Stimulated activated CD4-positive, alpha-beta T cell treated with anti-CD3 and anti-CD28 coated beads, Interleukin-1b, Interleukin-23, amount 100 ng/mL, for 1 hour (primary cell): ENCODE results near the gene RALGDS.

Source experiments
- DNase-seq, 2 donors: peaks; one replicate each; pipeline ENCODE4 v3.0.0-alpha.2; 2020; ENCODE audit warnings: low read depth in 2 of 2

The RALGDS gene

DNA sequence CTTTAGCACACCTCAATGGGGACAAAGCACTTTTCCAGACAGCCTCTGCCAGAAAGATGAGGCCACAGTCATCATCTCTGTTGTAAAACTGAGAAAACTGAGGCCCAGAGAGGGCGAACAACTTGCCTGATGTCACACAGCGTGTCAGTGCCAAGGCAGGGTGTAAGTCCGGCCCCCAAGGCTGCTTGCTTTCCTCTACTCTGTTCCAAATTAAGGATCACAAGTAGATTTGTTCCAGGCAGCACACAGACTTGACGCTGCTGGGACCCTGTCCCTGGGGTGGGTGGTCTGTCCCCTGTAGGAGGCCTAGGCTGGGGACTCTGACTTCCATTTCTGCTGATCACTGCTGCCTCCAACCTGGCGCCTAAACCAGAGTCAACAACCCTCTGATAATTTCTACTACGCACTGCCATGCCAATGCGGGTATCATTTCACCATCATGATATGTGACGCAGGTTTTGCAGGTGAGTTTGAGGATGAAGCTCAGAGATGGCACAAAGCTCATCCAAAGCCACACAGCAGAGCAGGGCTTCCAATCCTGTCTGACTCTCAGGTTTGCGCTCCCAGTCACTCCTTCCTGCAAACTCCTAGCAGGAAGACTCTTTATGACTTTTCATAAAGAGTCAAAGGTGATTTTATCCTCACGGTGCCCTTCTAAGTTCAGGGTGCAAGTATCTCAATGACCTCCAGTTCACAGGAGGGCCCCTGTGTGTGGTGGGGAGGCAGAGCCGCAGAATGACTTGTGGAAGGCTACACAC, 13.5 kb upstream of the RALGDS start:
- no peak for DNase-seq

DNA sequence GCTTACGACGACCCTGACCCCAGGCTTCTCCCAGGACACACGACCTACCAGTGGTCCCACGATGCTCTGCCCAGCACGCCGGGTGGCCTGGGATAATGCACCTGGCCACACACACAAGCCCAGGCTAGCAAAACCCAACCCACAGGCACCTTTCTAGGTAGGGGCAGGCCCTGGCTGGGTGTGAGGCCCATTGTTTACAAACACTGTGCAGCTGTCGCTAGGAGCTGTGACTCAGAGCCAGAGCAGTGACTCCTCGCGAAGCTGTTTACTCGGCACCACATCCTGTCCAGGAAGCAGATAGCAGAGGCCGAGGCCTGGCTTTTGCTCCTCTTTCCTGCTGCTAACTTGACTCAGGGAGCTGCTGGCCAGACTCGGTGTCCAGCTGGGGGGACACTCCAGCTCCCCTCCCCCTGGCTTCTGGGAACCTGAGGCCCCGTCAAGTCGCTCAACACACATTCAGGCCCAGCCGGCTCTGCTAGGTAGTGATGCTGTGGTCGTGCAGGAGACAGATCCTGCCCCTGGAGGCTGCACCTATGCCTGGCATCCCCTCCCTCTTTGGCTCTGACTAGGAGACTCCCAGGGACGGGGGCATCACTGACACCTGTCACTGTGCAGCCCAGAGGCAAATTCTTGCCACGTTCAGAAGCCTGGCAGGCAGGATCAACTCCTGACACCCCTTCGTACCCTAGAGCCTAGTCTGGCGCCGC, 12.8 kb upstream of the RALGDS start:
- DNase-seq = peak; percentile 41 to 78

DNA sequence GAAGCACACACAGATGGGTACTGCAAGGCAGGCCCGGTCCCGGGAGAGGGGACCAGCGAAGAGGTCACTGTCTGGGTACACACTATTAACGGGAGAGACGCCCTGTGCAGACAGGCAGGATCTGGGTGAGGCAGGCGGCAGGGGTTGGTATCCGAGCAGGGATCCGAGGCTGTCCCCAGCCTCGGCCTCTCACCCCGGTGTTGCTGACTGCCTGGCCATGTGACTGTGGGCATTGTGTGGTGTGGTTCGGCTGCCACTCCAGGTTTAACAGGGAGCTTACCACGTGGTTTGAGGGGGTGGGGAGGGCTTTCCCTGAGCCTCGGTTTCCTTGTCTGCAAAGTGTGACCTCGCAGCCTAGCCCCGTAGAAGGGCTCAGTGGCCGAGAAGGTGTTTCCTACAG, 11.1 kb upstream of the RALGDS start:
- DNase-seq = no peak

DNA sequence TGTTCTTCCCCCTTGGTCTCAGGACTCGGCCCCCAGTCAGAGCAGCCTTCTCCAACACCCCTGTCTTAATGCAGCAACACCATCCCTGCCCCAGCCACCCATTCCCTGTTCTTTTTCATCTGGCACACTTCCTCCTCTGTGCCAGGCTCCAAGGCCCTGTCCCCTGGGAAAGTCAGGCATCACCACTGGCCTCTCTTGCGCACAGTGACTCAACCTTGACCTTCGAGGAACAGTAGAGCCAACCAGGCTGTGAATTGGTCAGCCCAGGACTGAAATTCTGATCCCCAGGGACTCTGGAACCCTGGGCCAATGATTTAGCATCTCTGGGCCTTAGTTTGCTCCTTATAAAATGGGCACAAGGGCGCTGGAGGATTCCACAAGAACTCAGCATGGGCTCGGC, 10.5 kb upstream of the RALGDS start:
- no peak for DNase-seq

DNA sequence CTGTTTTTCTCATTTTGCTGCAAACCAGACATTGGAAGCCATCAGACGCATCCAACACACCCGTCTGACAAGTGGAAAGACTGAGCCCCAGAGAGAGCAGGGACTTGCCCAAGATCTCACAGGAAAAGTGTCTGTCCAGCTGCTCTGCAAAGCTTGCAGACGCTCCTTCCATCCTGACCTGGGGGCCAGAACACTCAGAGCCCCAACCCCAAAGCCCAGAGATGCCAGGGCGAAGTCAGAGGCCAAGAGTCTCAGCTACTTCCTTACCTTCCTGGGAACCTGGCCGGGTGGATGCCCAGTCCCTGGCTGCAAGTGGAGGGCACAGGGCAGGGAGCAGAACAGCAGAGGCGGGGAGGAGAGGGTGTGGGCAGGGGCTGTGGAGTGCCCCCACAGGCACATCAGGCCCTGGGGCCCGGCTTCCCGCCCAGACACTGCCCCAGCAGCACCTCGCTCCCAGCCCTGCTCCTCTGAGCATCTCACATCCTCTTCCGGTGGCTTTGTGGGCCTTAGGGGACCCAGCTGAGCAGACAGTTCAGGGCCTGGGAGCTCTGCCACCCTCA, 9.7 kb upstream of the RALGDS start:
- no peak for DNase-seq

DNA sequence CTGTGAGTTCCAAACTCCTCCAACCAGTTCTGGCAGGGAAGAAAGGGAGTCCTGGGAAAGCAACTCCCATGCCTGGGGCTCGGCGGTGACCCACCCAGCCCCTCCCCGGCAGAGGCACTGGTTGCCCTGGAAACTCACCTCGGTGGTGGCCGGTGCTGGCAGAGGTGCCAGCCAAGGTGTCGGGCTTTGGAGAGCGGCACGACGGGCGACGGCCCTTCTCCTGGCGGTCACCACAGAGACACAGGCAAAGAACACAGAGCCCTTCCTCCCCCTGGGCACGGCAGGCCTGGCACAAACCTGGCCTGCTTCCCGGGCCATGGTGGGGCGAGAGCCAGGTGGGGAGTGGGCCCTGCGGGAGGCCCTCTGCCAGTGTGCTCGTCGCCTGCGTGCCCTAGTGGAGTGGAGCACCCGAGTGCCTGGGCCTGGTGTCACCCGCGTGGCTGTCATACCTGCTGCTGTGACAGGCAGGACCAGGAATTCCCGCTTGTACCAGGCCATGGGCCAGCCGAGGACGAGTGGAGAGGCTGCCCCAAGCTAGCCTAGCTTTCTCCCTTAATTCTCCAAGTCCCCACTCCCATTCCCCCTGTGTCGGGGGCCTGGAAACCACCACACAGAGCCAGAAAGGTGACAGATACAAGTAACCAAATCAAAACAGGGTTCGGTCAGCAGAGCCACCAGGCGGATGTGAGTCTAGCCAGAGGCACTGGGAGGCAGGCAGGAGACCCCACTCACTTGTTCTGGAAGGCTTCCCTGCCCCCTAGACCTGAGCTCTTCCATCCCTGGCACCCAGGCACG, 8.2 kb upstream of the RALGDS start:
- DNase-seq = no peak

DNA sequence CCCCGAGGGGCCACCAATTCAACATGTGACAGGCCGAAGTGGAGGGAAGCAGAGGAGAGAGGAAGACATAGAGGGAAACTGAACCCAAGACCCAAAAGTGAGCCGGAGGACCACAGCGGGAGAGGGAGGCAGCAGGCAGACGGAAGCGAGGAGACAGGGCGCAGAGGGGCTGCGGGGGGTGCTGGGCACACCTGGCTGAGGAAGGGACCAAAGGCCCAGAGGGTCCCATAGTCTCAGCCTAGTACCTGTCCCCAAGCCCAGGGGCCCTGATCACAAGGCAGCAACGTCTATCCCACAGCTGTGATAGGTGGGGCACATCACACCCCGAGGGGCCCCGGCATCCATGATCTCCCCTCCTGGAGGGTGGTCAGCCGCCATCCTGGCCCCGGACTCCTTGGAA, 7.1 kb upstream of the RALGDS start:
- no peak for DNase-seq

DNA sequence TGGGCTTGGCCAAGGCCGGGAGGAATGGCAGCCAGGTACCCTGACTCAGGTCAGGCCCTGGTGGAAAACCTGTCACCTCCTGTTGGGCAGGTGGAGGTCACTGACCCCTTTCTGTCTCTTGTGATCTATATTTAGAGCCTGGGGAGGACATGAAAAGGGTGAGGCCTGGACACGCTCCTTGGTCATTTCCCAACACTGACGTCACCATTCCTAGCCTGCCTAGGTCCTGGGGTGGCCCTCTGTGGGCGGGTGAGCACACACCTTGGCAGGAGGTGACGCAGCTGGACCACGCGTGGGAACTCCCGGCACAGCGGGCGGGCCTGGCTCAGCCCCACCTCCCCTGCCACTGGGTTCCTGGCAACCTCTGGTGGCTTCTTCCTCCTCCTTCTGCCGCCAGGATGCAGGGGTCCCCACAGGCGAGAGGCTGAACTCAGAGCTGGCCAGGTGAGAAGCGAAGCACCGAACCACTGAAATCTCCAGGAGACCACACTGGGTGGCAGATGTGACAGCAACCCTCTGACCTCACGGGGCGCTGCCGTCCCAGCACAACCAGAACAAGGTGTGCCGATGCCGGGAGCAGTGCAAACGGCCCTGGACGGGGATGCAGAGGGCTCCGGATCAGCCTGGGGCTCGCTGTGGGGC, 6.4 kb upstream of the RALGDS start:
- no peak for DNase-seq

DNA sequence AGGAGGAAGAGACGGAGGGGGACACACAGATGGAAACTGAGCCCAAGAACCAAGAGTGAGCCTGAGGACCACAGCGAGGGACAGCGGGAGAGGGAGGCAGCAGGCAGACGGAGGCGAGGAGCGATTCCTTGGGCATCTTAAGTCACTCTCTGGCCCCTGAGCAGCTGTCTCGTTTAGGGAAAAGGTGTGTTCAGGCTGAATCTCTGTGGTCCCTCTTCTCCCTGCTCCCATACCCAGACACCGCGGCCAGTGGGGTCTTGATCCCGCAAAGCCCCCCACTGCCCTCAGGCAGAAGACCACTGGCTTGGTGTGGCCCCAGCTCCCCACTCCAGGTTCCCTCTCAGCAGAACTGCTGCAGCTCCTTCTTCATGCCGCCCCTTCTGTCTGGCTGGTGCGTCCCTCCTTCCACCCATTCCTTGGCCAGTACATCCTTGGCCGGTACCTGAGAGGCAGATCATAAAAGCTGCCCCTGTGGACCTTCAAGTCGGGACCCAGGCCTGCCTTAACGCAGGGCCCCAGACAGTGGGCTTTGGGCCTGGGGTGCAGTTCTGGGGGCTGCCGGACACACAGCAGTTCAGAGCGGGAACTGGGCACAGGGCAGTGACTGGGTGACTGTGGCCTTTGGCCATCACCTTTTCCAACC, 5.8 kb upstream of the RALGDS start:
- DNase-seq = no peak

DNA sequence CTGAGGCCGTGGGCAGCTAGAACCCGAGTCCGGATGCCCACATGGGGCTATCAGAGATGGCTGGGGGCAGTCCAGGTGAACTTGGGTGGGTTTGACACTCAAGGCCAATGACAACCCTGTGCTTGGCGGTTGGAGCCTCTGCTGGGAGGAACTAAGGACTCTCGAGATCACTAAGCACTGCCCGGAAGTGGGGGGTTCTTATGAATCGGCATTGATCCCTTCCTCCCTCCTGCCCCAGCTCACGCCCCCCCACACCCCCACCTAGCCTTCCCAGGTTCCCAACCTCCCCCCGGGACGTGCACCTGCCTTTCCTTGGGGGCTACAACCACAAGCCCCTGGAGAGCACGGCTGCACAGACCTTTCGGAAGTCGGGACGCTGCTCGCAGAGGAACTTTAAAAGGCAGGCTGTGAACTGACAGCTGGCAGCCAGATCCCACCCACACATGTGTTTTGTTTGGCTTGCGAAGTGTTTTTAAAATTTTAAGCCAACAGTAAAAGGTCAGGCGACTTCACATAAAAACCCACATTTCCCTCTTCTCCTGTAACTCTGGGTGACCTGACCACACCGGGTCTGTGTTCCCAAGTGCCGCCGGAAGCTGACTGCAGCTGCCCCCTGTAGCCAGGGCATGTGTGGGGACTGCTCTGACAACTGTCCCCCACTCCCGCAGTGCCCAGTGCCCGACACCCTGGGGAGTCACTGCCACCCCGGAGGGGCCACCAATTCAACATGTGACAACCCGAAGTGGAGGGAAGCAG, 5.1 kb upstream of the RALGDS start:
- no peak for DNase-seq

DNA sequence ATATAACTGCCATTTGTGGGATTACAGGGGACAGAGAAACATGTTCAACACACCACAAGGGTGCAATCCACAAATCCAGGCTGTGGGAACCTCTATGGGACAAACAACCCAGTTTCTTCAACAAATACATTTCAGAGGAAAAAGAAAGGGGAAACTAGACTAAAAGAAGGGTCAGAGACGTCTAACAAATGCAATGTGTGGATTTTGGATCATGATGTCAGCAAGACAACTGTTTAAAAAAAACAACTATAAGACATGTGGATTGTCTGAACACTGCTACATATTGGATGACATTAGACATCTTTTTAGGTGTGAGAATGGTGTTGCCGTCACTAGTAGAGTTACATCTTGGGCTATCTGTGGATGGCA, 3.9 kb upstream of the RALGDS start:
- no peak for DNase-seq

DNA sequence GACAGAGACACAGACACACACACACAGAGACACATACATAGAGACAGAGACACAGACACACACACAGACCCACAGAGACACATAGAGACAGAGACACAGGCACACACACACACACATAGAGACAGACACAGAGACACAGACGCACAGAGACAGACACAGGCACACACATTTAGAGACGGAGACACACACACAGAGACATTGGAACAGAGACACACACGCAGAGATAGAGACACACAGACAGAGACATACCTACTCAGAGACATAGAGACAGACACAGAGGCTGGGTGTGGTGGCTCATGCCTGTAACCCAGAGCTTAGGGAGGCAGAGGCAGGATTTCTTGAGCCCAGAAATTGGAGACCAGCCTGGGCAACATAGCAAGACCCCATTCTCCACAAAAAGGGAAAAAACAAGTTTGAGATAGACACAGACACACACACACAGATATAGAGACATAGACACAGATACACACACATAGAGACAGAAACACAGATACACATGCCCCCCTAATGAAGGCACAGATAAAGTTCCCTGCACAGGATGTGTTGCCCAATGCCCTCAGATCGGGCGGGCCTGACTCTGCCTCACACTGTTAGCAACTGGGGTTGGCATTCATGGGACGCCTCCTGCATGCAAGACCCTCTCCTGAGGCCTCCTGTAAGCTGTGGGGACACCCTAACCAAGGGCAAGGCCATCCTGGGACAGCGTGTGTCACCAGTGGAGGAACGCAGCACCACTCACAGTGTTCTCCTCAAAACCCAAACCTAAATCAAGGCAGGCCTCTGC, 3.3 kb upstream of the RALGDS start:
- DNase-seq = no peak

DNA sequence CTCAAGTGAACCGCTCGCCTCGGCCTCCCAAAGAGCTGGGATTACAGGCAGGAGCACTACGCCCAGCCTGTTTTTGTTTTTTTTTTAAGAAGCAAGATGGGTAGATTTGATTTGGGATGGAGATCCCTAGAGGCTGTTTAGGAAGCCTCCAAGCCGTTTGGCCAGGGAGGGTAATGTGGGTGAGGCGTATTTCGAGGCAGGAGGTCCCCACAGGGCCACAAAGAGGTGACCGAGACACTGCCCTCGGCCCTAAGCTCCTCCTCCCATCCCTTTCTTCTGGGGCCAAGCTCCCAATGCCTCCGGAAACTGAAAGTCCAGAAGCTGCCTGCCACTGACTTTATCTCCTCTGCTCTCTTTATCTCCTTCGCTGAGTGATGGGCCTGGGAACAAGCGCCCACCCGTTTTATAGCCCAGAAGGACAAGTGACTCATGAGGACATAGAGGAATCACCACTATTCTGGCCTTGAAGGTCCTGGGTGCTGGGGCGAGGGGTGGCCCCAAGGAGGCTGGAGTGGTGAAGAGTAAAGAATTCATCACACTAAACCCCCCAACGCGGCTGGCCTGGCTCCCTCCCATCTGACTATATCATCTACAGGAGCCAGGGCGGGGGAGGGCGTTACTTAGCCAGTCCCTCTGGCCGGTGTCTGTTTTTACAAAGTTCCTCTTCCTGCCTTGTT, 2.0 kb upstream of the RALGDS start:
- DNase-seq = no peak

DNA sequence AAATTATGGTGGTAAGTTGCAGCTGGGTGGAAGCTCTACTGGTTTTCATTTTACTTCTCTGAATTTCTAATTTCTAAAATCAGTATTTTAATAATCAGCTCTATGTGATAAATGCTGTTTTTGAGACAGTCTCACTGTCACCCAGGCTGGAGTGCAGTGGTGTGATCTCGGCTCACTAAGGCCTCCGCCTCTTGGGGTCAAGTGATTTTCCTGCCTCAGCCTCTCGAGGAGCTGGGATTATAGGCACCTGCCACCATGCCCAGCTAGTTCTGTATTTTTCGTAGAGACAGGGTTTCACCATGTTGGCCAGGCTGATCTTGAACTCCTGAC, 1.5 kb upstream of the RALGDS start:
- DNase-seq = no peak

DNA sequence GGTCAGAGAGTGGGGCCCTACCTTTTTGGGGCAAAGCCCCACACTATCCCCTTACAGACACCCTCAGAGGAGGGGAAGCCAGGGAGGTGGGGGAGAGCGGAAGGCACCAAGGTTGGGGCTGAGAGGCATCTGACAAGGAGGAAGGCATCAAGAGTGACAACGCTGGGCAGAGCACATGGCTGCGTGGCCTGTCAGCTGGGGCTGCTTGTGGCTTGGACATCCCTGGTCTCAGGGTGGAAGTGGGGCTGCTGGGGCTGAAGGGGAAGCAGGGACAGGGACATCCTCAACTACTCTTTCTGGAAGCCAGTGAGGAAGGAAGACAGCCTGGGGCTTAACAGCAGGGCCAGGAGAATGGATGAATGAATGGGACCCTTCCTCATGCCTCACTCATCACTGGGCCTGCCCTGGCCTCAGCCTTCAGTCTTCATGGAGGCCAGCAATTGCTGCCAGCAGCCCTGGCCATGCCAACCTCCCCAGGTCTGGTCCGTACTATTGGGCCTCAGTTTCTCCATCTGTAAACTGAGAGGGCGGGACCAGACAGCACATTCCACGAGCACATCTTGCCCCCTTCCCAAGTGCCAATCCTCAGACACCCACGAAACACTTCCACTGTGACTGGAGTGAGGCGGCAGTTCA, 993 bp upstream of the RALGDS start:
- no peak for DNase-seq

DNA sequence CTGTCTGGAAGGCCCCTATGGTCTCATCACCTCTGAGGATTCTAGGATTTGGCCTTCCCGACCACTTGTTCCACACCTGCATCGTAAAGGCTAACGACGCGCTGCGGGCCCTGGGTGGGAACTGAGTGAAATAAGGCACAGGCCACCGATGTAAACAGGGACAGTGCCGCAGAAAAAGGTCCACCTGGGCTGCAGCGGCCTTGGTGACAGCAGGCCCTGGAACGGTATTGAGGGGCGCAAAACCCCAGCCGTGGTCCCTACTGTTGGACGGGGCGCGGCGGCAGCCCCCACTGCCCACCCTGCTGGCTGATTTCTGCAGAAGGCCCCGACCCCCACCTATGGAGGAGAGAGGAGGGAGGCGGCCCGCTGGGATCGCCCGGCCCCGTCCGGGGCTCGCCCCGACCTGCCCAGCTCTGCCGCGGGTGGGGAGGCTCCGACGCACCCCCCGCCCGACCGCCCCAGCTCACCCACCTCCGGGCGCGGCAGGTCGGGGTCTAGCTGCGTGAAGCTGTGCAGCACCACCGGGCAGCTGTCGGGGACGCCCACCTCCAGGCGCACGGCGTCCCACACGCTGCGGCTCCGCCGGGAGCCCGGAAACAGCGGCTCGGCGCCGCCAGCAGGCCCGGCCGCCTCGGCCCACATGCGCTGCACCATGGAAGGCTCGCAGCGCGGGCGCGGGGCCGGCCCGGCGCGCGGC, 391 bp downstream of the RALGDS start:
- no peak for DNase-seq

DNA sequence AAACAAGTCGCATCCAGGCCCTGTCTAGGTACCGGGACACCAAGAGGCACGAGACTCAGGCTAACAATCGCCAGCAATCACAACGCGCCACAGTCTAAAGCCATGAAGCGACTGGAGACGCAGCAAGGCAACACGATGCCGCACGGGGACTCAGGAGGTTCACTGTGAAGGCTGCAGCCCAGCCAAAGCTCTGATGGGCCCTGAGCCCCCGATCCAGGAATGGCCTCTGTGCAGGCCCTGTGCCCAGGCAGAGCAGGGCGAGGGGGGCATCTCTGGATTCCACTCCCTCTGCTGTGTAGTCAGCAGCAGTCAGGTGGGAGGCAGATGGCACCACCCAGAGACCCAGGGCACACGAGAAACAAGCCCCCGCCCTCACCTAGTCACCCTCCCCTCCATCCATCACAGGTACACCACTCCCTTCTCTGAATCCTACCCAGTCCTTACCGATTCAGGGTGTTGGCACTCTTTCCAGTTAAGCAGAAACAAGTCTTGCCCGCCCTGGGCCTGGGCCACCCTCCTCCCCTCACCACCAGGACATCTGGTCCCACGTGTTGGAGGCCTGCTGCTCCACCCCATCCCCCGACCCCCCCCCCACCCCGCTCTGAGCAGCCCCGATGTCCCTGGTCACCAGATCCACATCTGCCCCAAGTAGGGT, 1.1 kb downstream of the RALGDS start:
- DNase-seq = no peak
